Activated T-helper 1 cell treated with anti-CD3 and anti-CD28 coated beads, Interleukin-2, amount 50 U/mL, for 16 hours (primary cell): ENCODE data around the gene NEDD4L.

Source experiments
- DNase-seq, 2 donors: peaks; one replicate each; pipeline ENCODE4 v3.0.0-alpha.2; 2020; ENCODE audit warnings: low read depth in 1 of 2, low spot score in 1 of 2

The NEDD4L gene

DNA sequence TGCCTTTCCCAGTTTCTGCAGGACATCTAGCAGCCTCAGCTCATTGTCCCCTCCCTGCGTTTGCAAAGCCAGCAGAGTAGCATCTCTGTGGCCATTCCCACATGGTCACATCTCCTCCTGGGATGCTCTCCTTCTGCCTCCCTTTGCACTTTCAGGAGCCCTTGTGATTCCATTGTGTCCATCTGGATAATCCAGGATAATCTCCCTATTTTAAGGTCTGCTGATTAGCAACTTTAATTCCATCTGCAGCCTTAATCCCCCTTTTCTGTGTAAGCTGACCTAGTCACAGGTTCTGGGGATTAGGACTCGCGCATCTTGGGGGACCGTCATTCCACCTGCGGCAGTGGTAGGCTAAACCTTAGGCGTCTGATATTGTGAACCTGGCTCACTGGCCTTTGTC lies 70.7 kb downstream of the NEDD4L start:
- no peak for DNase-seq

- no peak for DNase-seq
These were observed 72.8 kb downstream of the NEDD4L start for GRCh38 chr18:58116818-58117217.

- DNase-seq, result no peak
These were observed 73.9 kb downstream of the NEDD4L start for GRCh38 chr18:58117786-58118403.

DNA sequence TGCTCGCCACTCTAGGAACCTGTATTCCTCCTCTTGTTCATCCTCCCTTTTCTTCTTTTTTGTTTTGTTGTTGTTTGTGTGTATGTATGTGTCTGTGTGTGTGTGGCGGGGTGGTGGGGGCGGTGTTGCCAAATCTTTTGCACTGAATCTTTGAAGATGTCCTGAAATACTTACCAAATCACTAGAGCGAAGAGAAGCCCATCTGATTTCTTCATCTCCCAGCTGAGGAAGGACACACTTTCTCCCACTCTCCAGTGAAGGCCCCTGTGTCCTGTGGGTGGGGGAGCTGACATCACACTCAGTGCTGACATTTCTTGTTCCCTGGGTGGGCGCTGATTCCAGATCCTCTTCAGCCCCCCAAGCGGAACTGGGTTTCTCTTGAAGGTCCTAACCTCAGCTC lies 74.5 kb downstream of the NEDD4L start:
- DNase-seq, result no peak

GRCh38 chr18:58119819-58120218 lies 75.8 kb downstream of the NEDD4L start:
- DNase-seq, result no peak

DNA sequence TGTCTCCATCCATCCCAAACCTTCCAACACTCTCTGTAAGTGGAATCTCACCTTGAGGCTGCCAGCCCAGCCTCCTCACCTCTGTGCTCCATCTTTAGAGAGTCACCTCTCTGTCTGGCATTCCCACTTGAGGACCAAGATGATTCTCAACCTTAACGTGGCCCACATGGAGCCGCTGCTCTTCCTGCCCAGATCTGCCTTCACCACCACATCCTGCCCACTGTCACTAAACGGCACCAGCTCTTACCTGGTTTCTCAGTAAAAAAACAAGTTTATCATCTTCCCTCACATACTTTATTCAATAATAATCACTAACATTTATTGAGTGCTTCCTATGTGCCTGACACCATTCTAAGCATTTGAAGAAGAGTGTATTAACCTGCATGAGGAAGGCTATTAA lies 80.4 kb downstream of the NEDD4L start:
- DNase-seq, result no peak

DNA sequence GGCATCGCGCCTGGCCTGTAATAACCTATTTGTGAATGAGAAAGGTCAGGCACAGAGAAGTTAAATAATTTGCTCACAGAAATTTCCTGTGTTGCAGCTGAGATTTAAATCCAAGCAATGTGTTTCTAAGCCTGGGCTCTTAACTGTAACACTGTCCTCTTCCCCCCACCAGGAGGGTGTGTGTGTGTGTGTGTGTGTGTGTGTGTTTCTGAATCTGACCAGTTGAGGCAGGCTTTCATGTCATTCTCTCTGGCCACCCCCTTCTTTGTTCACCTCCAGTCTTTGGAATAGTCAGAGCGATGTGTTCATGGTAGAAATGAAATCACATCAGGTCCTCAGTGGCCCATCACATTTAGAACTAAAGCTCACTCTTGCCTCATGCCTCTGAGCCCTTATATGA lies 81.2 kb downstream of the NEDD4L start:
- DNase-seq, result no peak

GRCh38 chr18:58125756-58126155 lies 81.7 kb downstream of the NEDD4L start:
- DNase-seq, result no peak

GRCh38 chr18:58128381-58129374 lies 84.7 kb downstream of the NEDD4L start:
- DNase-seq, result no peak

DNA sequence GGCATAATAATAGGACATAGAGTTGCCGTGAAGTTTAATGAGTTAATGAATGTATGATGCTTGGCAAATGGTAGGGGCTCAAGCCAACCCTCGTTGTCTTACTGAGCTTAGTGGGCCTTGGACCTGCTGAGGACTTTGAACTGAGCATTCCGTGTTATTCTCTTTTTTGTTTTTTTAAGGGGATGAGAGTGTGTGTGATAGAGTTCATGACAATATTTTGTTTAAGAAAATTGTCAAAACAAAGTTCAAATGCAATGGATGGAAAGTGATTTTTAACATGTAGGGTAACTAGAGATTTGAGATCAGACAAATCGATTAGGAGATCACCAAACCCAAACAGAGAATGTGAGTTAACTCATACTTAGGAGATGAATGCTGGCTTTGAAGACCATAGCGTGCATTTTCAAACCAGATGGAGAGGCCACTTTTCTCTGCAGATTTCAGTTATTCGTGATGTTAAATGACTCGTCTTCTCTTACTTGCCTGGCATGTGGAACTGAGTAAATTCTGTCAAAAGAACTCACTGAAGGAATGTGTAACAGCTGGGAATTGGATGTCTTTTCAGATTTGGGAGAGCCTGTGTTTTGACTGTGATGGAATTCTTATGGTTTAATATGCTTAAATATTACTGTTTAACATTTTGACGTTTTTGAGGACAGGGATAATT lies 88.7 kb downstream of the NEDD4L start:
- no peak for DNase-seq

DNA sequence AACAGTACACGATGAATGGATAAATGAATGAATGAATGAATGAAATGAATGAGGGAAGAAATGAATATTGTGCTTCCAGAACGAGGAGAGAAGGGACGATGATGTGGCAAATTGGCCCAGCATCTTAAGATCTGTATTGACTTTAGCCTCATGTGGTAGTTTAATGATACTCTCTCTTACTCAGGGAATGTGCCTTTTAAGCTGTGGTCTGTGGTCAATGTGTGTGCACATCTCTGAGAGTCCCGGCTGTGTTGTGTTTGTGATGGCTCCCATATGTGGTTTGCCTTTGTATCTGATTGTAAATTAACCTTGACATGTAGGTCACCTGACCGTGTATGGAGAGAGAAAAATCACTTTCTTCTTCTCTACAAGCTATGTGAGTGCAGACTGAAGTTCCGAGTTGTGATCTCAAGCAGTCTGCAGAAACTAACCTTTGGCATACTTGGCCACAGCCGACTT lies 91.2 kb downstream of the NEDD4L start:
- DNase-seq, result no peak

- DNase-seq, result peak in 1 of 2 donors; percentile 4
These were observed 91.8 kb downstream of the NEDD4L start for GRCh38 chr18:58135701-58136331.

GRCh38 chr18:58136879-58137278 lies 92.9 kb downstream of the NEDD4L start:
- DNase-seq, result no peak

GRCh38 chr18:58139459-58140386 lies 95.7 kb downstream of the NEDD4L start:
- DNase-seq, result no peak

DNA sequence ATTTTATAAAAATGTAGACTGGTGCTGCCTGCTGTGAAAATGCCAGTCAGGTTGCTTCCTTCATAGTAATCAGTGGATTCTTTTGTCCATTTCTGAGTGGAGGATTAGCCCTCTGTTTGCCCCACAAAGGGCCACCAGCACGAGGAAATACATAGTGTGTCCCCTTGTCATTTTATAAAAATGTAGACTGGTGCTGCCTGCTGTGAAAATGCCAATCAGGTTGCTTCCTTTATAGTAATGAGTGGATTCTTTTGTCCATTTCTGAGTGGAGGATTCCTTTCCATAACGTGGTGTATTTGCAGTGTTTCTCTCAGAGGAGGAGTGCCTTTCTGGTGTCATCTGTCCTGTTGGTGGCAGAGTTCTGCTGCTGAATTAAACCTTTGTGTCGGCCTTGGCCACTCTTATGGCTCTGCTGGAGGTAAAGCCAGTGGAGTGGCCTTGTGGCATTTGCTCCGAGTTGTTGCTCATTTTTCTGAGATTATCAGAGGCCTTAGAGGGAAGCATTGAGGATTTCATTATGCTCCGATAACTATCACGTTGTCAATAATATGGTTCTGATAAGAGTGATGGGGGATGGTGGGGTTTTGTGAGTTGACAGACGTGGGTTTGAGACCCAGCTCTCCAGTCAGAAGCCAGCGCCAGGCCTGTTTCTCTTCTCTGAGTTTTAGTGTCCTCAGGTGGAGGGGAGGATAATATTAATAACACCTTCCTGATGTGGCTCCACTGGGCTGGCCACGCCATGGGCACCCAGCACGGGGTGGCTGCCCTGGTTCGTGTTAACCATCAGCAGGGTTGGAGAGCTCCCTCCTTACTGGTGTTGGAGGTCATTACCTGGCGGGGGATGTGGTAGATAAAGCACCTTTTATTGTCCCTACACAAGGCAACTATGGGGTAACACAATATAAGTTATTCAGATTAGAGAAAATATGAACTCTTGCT lies 96.6 kb downstream of the NEDD4L start:
- no peak for DNase-seq

- no peak for DNase-seq
These were observed 99.4 kb downstream of the NEDD4L start for GRCh38 chr18:58143386-58143785.

- no peak for DNase-seq
These were observed 100.1 kb downstream of the NEDD4L start for GRCh38 chr18:58144106-58144505.

- DNase-seq, result no peak
These were observed 100.8 kb downstream of the NEDD4L start for GRCh38 chr18:58144671-58145285.

- no peak for DNase-seq
These were observed 102.1 kb downstream of the NEDD4L start for GRCh38 chr18:58146099-58146498.
